ENCODE results near the gene KDM4C.

- TF ChIP-seq CTCF (IDR thresholded peaks at IDR 0.05) (no peak), EZH2 (IDR thresholded peaks at IDR 0.05; ENCODE audit: borderline replicate concordance, insufficient read depth, low read depth, low read length, poor library complexity, severe bottlenecking) (no peak)
These were observed 345.6 kb downstream of the KDM4C start for GRCh38 chr9:7103367-7103766.
